HepG2 (cell line): ENCODE results near the gene VEGFA. TPM values are rescaled to one million over a fixed set of nuclear protein-coding genes. Genes with fewer than 3 reads are reported as not detected.
A peak's percentile ranks its signal among the peaks of the same experiment; 100 is the strongest.

ENCODE experiments used
- CREBL2 ChIP-seq: sonication (generic); formaldehyde crosslinking; IDR thresholded peaks from 2 replicates; pipeline ENCODE4 v1.8.1; 2023; ENCODE audit warnings: missing genetic modification reagents, mild to moderate bottlenecking, borderline replicate concordance
- DNMT3B ChIP-seq: conservative IDR thresholded peaks from 2 replicates; pipeline ENCODE4 v1.6.1; 2016; ENCODE audit warnings: missing biosample characterization, control low read depth
- E2F2 ChIP-seq: sonication (generic); formaldehyde crosslinking; IDR thresholded peaks from 2 replicates; pipeline ENCODE4 v1.4.0; 2020; ENCODE audit warnings: missing genetic modification reagents, borderline replicate concordance
- FOSL1 ChIP-seq: sonication (generic); formaldehyde crosslinking; IDR thresholded peaks from 2 replicates; pipeline ENCODE4 v1.9.0; 2021; ENCODE audit warnings: missing genetic modification reagents, borderline replicate concordance
- HES4 ChIP-seq: sonication (generic); formaldehyde crosslinking; IDR thresholded peaks from 2 replicates; pipeline ENCODE4 v1.9.0; 2021; ENCODE audit warnings: mild to moderate bottlenecking, missing genetic modification reagents, borderline replicate concordance
- RBM22 ChIP-seq: fragments of 200-400 bp; formaldehyde crosslinking; optimal IDR thresholded peaks from 2 replicates; pipeline ENCODE3; 2017; ENCODE audit warnings: mild to moderate bottlenecking, low read length, moderate library complexity
- SNAPC2 ChIP-seq: sonication (generic); formaldehyde crosslinking; IDR thresholded peaks from 2 replicates; pipeline ENCODE4 v1.8.1; 2022; ENCODE audit warnings: mild to moderate bottlenecking, missing genetic modification reagents
- SP2 ChIP-seq: sonication (generic); formaldehyde crosslinking; IDR thresholded peaks from 2 replicates; pipeline ENCODE4 v1.5.1; 2020; ENCODE audit warnings: mild to moderate bottlenecking, missing genetic modification reagents
- TAF15 ChIP-seq: fragments of 200-400 bp; formaldehyde crosslinking; IDR thresholded peaks from one replicate; pipeline ENCODE4 v1.6.1; 2018; ENCODE audit warnings: mild to moderate bottlenecking, low read depth, low read length; ENCODE audit not compliant: poor library complexity, severe bottlenecking
- TP53 ChIP-seq: sonication (generic); formaldehyde crosslinking; conservative IDR thresholded peaks from 2 replicates; pipeline ENCODE4 v1.4.0; 2020; ENCODE audit warnings: missing genetic modification reagents
- ZBTB25 ChIP-seq: IDR thresholded peaks from 2 replicates; pipeline ENCODE4 v1.6.1; 2018; ENCODE audit warnings: missing genetic modification reagents
- ZFP91 ChIP-seq: sonication (generic); formaldehyde crosslinking; IDR thresholded peaks from 2 replicates; pipeline ENCODE4 v1.9.0; 2022; ENCODE audit warnings: missing genetic modification reagents, mild to moderate bottlenecking, borderline replicate concordance
- ZNF180 ChIP-seq: sonication (generic); formaldehyde crosslinking; IDR thresholded peaks from 2 replicates; pipeline ENCODE4 v1.4.0; 2020; ENCODE audit warnings: low read depth, missing genetic modification reagents, borderline replicate concordance
- ZNF296 ChIP-seq: sonication (generic); formaldehyde crosslinking; conservative IDR thresholded peaks from 2 replicates; pipeline ENCODE4 v1.5.0; 2020; ENCODE audit warnings: mild to moderate bottlenecking, missing genetic modification reagents
- ZNF343 ChIP-seq: sonication (generic); formaldehyde crosslinking; IDR thresholded peaks from 2 replicates; pipeline ENCODE4 v1.4.0; 2020; ENCODE audit warnings: mild to moderate bottlenecking, missing genetic modification reagents
- ZNF557 ChIP-seq: sonication (generic); formaldehyde crosslinking; IDR thresholded peaks from 2 replicates; pipeline ENCODE4 v1.4.0; 2020; ENCODE audit warnings: missing genetic modification reagents
- ZNF569 ChIP-seq: sonication (generic); formaldehyde crosslinking; IDR thresholded peaks from 2 replicates; pipeline ENCODE4 v1.5.0; 2020; ENCODE audit warnings: mild to moderate bottlenecking, missing genetic modification reagents, moderate library complexity, borderline replicate concordance
- ZNF639 ChIP-seq: conservative IDR thresholded peaks from 2 replicates; pipeline ENCODE4 v1.6.1; 2018; ENCODE audit warnings: missing genetic modification reagents
- ZNF670 ChIP-seq: sonication (generic); formaldehyde crosslinking; IDR thresholded peaks from 2 replicates; pipeline ENCODE4 v1.8.0; 2022; ENCODE audit warnings: mild to moderate bottlenecking, missing genetic modification reagents, borderline replicate concordance
- ZNF784 ChIP-seq: sonication (generic); formaldehyde crosslinking; IDR thresholded peaks from 2 replicates; pipeline ENCODE4 v1.5.1; 2020; ENCODE audit warnings: missing genetic modification reagents, mild to moderate bottlenecking, borderline replicate concordance
- ZNF83 ChIP-seq: sonication (generic); formaldehyde crosslinking; IDR thresholded peaks from 2 replicates; pipeline ENCODE4 v1.4.0; 2020; ENCODE audit warnings: missing genetic modification reagents, mild to moderate bottlenecking, borderline replicate concordance
- polyA plus RNA-seq, 8 experiments: library from polyadenylated mRNA; depleted of rRNA in 3 of 8; stranded (reverse) in 7 of 8; unstranded in 1 of 8; fragments of >200 nt; fragmentation: Illumina TruSeq in 4 of 8; extraction: Trizol in 4 of 8; gene quantifications; 2 replicates each; pipeline versions ENCODE4 v1.2.1 to v1.2.3, GENCODE V29; 2011 to 2016; ENCODE audit warnings: low read depth in 4 of 8, missing spikeins in 1 of 8, mixed read lengths in 1 of 8; ENCODE audit not compliant: insufficient read depth in 1 of 8
- total RNA-seq, 5 experiments: library from RNA; depleted of rRNA; stranded (reverse); fragments of >200 nt; fragmentation: Illumina TruSeq; extraction: Trizol; gene quantifications; 2 replicates each; pipeline ENCODE4 v1.2.3, GENCODE V29; 2016; ENCODE audit warnings: low read depth in 1 of 5

VEGFA gene
- total and polyA plus RNA-seq, 2 of the 13 experiments (the other 11 are each of a cell fraction or from before 2014, with no cell fraction given) = 68.1 to 629 TPM

GRCh38 chr6:43770372-43771209 is 580 bp downstream of the VEGFA start (continued):
- TF ChIP-seq ZFP91 (CRISPR knock-in tag) (no peak; the same call in 1 of the 2 replicates), ZNF557 (CRISPR knock-in tag) (no peak), ZNF83 (no peak), ZNF670 (CRISPR knock-in tag) (0 out of 2 replicates have a peak, but pooled peaks have one; percentile 9), ZNF639 (CRISPR knock-in tag) (no peak), TAF15 (peak; percentile 75), HES4 (CRISPR knock-in tag) (0 out of 2 replicates have a peak, but pooled peaks have one; percentile 19), ZNF180 (CRISPR knock-in tag) (no peak), ZNF296 (0 out of 2 replicates have a peak, but pooled peaks have one; percentile 16), ZBTB25 (CRISPR knock-in tag) (no peak; the same call in 1 of the 2 replicates), SP2 (0 out of 2 replicates have a peak, but pooled peaks have one; percentile 28), RBM22 (peak; percentile 22), TP53 (no peak), FOSL1 (peak; percentile 33; the same call in 1 of the 2 replicates), CREBL2 (CRISPR knock-in tag) (no peak), ZNF569 (CRISPR knock-in tag) (0 out of 2 replicates have a peak, but pooled peaks have one; percentile 6), DNMT3B (CRISPR knock-in tag) (0 out of 2 replicates have a peak, but pooled peaks have one; percentile 18), ZNF343 (CRISPR knock-in tag) (no peak), SNAPC2 (CRISPR knock-in tag) (0 out of 2 replicates have a peak, but pooled peaks have one; percentile 19), E2F2 (CRISPR knock-in tag) (0 out of 2 replicates have a peak, but pooled peaks have one; percentile 3), ZNF784 (CRISPR knock-in tag) (peak; percentile 19; the same call in 1 of the 2 replicates)
